Kidney epithelial cell (primary cell): ENCODE data around the gene VPS72. TPM values are rescaled to one million over a fixed set of nuclear protein-coding genes. Genes with fewer than 3 reads are reported as not detected.

Experiments
- DNase-seq: peaks from one replicate; pipeline ENCODE4 v3.0.0-alpha.2; 2010; ENCODE audit warnings: low read depth
- H3K27me3 ChIP-seq: 2 replicates; pipeline ENCODE4 v1.6.0; 2011; ENCODE audit warnings: low read length; ENCODE audit not compliant: control insufficient read depth, insufficient read depth
- H3K36me3 ChIP-seq: 2 replicates; pipeline ENCODE4 v1.5.1; 2011; ENCODE audit warnings: low read length; ENCODE audit not compliant: control insufficient read depth, insufficient read depth
- H3K4me3 ChIP-seq: 2 replicates; pipeline ENCODE4 v1.5.1; 2011; ENCODE audit warnings: low read depth, mild to moderate bottlenecking, control low read depth, low read length
- total RNA-seq: library from RNA; depleted of rRNA; stranded (reverse); fragments of >200 nt; gene quantifications from 2 replicates; pipeline ENCODE4 v1.2.3, GENCODE V29; 2015
- TF ChIP-seq, protein P1 (sequence below): IDR thresholded peaks from 2 replicates; pipeline ENCODE4 v1.5.1; 2011; ENCODE audit warnings: mild to moderate bottlenecking, moderate library complexity, low read length, control low read depth, inconsistent platforms; ENCODE audit not compliant: insufficient read depth, poor library complexity, severe bottlenecking

The VPS72 gene, protein sequence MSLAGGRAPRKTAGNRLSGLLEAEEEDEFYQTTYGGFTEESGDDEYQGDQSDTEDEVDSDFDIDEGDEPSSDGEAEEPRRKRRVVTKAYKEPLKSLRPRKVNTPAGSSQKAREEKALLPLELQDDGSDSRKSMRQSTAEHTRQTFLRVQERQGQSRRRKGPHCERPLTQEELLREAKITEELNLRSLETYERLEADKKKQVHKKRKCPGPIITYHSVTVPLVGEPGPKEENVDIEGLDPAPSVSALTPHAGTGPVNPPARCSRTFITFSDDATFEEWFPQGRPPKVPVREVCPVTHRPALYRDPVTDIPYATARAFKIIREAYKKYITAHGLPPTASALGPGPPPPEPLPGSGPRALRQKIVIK
- total RNA-seq = 79.1 and 83.4 TPM in 2 replicates

DNA sequence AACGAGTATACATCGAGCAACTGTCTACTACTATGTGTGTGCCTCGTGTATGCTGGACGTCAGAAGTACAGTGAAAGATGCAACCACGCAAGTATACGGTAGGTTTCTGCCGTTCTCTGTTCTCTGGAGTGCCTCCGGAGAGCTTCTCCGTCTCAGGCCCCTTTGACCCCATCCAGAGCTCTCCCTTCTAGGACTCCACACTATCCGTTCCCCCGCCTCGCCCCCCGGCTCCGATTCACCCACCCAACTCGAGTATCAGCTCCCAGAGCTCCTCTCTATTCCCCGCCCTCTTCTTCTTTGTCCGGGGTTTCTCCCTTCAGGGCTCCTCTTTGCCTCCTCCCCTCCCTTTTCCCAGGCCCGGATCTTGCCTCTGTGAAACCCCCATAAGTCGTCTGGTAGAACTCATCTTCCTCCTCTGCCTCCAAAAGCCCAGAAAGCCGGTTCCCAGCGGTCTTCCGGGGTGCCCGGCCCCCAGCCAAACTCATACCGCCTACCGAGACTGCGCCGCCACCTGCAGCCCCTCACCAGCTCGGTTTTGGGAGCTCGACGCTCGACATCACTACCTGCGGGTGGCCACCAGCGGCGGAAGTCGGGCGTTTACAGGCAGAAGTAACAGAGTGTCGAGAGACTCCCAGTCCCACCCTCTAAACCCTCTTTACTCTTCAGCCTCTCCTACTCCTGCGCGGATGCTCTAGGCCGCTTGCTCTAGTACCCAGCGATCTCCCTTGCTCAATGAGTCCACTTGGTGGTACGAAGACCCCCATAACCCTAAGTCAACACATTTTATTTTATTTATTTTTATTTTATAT is at the start of gene VPS72:
Gene VPS72 (minus strand): TSS at position 561 of the 809 bp plus-strand sequence. CDS start 76 bp downstream, at position 485.
- Histone ChIP-seq H3K27me3 (no peaks in the 10 kb centered on the region), H3K36me3 (no peaks in the 10 kb centered on the region), H3K4me3 (peak within 1 kb of the TSS; percentile 91)
- DNase-seq = no peak
- TF ChIP-seq, protein P1, sequence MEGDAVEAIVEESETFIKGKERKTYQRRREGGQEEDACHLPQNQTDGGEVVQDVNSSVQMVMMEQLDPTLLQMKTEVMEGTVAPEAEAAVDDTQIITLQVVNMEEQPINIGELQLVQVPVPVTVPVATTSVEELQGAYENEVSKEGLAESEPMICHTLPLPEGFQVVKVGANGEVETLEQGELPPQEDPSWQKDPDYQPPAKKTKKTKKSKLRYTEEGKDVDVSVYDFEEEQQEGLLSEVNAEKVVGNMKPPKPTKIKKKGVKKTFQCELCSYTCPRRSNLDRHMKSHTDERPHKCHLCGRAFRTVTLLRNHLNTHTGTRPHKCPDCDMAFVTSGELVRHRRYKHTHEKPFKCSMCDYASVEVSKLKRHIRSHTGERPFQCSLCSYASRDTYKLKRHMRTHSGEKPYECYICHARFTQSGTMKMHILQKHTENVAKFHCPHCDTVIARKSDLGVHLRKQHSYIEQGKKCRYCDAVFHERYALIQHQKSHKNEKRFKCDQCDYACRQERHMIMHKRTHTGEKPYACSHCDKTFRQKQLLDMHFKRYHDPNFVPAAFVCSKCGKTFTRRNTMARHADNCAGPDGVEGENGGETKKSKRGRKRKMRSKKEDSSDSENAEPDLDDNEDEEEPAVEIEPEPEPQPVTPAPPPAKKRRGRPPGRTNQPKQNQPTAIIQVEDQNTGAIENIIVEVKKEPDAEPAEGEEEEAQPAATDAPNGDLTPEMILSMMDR = no peak

DNA sequence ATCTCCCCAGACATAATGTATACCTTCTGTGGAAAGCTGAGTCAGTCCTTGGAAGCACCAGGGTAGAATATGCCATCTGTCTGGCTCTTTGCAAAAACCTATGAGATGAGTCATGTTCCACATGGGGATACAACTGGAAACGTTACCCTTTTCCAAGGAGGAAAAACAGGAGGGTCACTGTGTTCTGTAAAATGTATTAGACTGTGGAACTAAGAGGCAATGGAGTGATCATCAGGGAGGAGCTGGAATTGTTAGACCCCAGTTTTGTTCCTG is 48.4 kb upstream of the VPS72 start:
- H3K4me3 ChIP-seq = no peak overlapping the region
- H3K27me3 ChIP-seq = no peaks in the 10 kb centered on the region
- TF ChIP-seq, protein P1 = no peak
- DNase-seq = peak; percentile 65
- H3K36me3 ChIP-seq = peaks cover 2% of the 10 kb centered on the region

DNA sequence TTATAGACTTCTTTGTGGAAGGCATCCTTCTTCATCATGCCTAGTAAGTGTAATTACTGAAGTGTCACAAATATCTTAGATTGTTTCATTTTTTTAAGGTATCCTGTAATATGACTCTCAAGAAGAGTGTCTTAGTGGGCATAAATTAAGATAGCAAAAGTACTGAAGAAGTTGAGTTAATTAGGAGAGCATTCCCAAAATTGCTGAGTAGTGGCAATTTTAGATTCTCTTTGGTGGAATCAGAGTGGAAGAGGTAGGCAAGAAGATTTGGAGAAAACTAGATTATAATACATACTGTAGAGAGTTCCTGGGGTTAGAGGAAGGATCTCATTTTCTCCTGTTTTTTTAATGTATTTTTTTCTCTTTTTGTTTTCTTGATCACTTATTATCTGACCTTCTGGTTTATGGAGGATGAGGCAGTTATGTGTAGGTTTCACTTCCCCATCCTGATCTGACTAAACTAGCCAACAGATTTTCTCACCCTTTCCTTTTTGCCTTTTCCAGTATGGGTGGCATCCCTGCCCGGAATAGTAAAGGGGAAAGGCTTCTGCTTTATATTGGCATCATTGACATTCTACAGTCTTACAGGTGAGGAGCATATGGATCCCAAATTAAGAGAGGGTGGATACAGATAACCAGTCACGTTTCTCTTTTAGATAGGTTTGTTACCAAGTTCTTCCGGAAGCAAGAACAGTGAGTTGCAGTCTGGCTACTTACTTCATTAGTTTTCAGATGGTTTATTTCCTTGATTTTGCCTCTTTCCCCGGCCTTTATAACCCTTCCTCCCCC is 47.9 kb upstream of the VPS72 start:
- no peak overlapping the region for H3K4me3 ChIP-seq
- DNase-seq = no peak
- H3K27me3 ChIP-seq = no peaks in the 10 kb centered on the region
- H3K36me3 ChIP-seq = peaks cover 2% of the 10 kb centered on the region
- TF ChIP-seq, protein P1 = no peak

DNA sequence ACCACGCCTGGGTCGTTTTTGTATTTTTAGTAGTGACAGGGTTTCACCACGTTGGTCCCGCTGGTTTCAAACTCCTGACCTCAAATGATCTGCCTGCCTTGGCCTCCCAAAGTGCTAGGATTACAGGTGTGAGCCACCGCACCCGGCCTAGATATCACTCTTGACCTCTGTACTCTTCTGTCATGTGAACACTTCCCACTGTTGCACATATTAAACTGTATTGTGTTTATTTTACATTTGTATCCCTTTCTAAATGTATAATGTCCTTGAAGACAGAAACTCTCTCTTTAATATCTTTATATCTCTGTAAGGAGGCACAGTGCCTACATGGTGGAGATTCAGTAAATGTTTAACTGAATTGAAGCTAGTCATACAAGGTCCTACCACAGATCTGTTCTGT is 45.2 kb upstream of the VPS72 start:
- no peak for DNase-seq
- TF ChIP-seq, protein P1 = no peak
- Histone ChIP-seq H3K36me3 (peaks cover 3% of the 10 kb centered on the region), H3K4me3 (no peak overlapping the region), H3K27me3 (no peaks in the 10 kb centered on the region)

DNA sequence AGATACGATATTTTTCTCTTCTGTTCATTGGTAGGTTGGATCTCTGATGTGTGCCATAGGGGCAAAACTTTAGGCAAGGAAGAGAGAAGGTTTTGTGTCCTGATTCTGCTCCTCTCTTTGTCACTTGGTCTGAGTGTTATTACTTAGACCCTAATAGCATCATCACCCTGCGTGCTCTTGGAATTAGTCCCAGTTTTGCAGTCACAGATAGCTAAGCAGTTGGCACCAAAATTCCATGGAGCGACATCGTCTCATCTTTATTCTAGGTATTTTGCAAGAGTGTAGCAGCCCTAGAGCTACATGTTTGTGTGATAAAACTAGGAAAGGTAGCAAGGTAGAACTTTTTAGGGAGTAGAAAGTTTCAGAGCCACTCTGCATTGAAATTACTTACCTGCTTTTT is 32.1 kb upstream of the VPS72 start:
- no peaks in the 10 kb centered on the region for H3K27me3 ChIP-seq
- TF ChIP-seq, protein P1 = no peak
- no peak for DNase-seq
- no peaks in the 10 kb centered on the region for H3K36me3 ChIP-seq
- H3K4me3 ChIP-seq = no peak overlapping the region
